HCEC 1CT (cell line): ENCODE results near the gene DNAH14.
A peak's percentile ranks its signal among the peaks of the same experiment; 100 is the strongest.
"Not testable (repeated sequence)": the region's sequence is repeated elsewhere in the genome, so short reads cannot be mapped to it uniquely, and the experiment has no call there.

Experiments
- DNase-seq: peaks from one replicate; pipeline ENCODE4 v3.0.0-alpha.2; 2017

The DNAH14 gene

DNA sequence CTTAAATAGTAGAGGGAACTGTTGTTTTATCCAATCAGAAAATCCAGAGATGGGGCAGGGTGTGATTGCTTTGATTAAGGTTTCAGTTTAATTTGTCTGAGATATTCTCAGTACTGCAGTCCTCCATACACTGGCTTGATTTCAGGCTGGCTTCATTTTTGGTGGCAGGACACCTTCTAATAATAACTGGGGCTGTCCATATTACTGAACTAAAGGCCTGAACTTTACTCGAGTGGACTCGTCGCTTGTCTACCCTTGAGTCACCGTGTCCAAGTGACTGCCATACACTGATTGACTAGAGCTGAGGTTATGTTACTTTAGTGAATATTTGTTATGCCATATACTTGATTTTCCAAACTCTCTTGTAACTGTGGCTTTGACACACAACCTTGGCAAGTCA, 228.8 kb downstream of the DNAH14 start:
- no peak for DNase-seq

DNA sequence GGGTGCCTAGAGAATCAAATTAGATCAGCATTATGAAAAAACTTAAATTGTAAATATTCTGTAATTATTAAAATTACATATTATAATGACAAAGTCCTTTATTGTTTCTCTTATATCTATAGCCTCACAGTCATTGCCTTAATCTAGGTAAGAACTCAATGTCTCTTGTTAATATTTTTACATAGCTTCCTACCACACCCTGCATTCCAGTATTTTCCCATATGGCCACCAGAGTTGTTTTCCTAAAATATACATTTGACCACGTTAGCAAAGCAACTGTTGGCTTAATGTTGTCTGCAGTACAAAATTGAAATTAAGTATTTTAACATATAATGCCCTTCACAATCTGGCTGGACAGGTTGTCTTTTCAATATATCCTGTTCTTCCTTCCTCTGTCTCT, 230.3 kb downstream of the DNAH14 start:
- no peak for DNase-seq

DNA sequence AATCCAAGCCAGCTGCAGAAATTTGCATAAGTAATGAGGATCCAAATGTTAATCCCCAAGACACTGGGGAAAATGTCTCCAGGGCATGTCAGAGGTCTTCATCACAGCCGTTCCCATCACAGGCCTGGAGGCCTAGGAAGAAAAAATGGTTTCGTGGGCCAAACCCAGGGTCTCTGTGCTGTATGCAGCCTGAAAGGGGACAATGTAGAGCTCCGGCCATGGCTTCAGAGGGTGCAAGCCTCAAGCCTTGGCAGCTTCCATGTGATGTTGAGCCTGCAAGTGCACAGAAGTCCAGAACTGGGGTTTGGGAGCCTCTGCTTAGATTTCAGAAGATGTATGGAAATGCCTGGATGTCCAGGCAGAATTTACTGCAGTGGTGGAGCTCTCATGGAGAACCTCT, 247.9 kb downstream of the DNAH14 start:
- DNase-seq = not testable (repeated sequence)

DNA sequence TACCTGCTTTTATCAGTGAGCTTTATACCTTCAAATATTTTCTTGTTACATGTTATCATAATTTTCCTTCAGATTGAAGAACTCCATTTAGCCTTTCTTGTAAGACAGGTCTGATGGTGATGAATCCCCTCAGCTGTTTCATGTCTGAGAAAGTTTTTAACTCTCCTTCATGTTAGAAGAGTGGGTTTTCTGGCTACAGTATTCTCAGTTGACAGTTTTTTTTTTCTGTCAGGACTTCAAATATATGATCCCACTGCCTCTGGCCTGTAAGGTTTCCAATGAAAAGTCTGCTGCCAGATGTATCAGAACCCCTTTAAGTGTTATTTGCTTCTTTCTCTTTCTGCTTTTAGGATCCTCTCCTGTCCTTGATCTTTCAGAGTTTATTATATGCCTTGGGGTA, 250.2 kb downstream of the DNAH14 start:
- DNase-seq = no peak

DNA sequence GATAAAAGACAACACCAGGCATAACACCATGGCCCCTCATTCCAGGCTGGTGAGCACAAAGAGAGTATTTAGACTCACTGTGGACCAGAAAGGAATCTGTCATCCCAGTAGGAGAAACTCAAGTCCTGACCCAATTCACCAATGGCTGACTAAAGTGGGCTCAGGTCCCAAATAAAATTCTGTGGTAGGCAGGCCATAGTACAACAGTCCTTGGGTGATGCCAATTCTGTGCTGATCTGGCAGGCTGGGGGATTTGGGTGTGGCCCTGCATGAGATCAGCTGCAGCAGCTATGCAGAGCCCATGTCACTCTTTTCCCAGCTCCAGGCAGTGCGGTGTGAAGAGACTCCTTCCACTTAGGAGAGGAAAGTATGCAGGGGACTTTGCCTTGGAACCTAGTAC, 253.2 kb downstream of the DNAH14 start:
- DNase-seq = no peak

DNA sequence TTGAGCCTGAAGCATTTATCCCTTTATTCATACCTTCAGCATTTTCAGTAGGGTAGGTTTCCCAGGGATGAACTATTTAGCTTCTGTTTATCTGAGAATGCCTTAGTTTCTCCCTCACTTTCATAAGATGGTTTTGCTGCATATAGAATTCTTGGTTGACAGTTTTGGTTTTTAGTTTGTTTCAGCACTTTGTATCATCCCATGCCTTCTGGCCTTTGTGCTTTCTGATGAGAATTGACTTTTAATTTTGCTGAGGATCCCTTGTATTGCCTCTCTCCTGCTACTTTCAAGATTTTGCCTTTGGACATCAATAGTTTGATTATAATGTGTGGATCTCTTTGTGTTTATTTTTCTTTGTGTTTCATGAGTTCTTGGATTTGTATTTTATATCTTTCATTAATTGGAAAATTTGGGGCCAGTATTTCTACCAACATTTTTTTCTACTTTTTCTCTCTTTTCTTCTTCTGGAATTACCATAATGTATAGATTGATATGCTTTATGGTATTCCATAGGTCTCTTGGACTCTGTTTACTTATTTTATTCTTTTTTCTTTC, 261.8 kb downstream of the DNAH14 start:
- no peak for DNase-seq

DNA sequence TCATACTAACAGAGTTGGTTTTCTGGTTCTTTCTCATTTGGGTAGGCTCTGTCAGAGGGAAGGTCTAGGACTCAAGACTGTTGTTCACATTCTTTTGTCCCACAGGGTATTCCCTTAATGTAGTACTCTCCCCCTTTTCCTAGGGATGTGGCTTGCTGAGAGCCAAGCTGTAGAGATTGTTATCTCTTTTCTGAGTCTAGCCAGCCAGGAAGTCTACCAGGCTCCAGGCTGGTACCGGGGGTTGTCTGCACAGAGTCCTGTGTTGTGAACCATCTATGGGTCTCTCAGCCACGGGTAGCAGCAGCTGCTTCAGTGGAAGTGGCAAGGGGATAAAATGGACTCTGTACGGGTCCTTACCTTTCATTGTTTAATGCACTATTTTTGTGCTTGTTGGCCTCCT, 272.0 kb downstream of the DNAH14 start:
- no peak for DNase-seq

DNA sequence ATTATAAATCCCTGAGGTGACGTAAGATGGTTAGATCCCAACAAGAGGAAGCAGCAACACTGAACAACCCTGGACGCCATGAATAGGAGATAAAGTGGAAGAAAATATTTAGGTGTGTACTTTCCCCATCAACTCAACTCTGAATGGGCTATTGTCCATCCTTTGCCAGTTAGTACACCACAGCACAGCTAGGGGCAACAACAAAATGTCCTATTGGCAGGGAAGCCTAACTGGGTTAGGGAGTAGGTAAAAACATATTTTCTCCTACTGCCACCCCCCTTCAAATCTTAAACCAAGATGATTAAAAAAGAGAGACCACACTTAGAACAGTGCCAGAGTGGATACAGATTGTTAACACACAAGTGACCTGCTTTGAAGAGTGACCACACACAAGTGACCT, 278.3 kb downstream of the DNAH14 start:
- DNase-seq = no peak

DNA sequence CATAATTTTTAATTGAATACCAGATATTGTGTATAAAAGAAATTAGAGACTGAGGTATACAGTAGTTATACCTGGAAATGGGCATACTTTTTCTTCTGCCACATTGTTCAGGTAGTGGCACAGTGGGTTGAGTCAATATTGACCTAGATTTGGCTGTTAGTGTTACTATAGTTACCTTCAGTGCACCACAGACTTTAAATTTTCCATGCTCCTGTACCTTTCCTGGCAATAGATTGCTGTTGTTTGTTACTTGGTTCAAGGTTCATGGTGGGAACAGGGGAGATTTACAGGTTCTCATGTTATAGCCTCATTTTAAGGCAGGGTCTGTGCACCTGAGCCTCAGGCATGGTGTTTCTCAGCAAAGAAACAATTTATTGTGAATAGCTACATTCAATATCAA, 279.7 kb downstream of the DNAH14 start:
- no peak for DNase-seq

DNA sequence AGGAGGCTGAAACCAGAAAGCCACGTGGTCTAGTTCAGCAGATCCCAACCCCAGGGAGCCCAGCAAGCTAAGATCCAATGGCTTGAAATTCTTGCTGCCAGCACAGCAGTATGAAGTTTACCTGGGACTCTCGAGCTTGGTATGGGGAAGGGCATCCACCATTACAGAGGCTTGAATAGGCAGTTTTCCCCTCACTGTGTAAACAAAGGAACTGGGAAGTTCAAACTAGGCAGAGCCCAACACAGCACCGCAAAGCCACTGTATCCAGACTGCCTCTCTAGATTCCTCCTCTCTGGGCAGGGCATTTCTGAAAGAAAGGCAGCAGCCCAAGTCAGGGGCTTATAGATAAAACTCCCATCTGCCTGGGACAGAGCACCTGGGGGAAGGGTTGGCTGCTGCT, 280.7 kb downstream of the DNAH14 start:
- not testable (repeated sequence) for DNase-seq

DNA sequence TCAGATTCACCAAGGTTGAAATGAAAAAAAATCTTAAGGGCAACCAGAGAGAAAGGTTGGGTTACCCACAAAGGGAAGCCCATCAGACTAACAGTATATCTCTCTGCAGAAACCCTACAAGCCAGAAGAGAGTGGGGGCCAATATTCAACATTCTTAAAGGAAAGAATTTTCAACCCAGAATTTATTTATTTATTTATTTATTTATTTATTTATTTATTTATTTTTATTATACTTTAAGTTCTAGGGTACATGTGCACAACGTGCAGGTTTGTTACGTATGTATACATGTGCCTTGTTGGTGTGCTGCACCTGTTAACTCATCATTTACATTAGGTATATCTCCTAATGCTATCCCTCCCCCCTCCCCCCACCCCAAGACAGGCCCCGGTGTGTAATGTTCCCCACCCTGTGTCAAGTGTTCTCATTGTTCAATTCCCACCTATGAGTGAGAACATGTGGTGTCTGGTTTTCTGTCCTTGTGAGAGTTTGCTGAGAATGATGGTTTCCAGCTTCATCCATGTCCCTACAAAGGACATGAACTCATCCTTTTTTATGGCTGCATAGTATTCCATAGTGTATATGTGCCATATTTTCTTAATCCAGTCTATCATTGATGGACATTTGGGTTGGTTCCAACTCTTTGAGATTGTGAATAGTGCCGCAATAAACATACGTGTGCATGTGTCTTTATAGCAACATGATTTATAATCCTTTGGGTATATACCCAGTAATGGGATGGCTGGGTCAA, 282.4 kb downstream of the DNAH14 start:
- not testable (repeated sequence) for DNase-seq

DNA sequence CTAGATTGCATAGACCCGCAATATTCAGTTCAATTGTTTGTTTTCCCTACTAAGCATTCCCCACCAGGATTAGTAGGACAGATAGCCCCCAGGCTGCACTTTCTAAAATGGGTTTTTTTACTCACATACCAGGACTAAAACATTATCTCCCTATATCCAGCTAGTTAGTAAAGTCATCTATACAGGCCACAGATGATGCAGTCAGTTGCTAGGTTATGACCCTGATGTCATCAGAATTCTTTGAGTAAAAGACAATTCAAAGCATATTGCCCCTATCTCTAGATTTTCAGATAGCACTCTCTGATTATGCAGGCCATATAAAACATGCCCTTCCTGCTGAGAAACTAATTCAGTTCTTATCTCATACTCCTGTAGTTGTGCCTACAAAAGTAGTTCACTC, 294.8 kb downstream of the DNAH14 start:
- no peak for DNase-seq

DNA sequence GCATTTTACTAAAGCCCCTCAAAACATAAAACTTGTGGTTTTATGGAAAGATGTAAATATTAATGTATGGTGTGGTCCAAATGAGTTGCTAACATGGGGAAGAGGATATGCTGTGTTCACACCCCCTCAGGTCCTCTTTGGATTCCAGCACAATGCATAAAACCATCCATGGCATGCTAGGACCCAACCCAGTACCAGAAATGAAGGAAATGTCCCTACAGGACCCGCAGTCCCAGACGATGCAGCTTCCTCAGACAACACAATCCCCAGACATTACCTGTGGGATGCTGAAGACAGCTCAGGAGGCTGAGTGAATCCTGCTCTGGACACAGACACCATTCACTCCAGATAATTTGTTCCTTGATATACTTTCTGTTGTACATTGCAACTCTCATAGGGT, 296.2 kb downstream of the DNAH14 start:
- DNase-seq = no peak

DNA sequence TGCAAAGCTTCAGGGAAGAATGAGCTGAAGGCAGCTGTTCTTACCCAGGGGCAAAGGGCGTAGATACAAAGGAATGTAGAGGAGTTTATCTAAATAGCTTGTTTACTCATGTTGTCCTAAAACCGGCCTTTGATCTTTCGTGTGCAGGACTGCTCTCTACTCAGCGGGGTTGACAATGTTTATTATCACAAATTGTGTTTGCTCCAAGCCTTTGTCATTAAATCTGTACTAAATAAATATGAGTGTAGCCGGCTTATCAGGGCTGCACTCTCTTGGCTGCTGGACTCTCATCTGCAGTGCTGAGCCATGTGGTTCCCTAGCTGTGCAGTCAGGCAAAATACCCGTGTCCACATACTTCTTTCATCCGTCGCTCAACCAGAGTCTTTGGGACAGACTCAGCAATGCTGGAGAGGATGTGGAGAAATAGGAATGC, 299.4 kb downstream of the DNAH14 start:
- DNase-seq = no peak

DNA sequence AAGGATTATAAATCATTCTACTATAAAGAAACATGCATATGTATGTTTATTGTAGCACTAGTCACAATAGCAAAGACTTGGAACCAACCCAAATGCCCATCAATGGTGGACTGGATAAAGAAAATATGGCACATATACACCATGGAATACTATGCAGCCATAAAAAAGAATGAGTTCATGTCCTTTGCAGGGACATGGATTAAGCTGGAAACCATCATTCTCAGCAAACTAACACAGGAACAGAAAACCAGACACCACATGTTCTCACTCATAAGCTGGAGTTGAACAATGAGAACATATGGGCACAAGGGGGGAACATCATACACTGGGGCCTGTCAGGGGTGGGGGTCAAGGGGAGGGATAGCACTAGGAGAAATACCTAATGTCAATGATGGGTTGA, 300.0 kb downstream of the DNAH14 start:
- DNase-seq = not testable (repeated sequence)

DNA sequence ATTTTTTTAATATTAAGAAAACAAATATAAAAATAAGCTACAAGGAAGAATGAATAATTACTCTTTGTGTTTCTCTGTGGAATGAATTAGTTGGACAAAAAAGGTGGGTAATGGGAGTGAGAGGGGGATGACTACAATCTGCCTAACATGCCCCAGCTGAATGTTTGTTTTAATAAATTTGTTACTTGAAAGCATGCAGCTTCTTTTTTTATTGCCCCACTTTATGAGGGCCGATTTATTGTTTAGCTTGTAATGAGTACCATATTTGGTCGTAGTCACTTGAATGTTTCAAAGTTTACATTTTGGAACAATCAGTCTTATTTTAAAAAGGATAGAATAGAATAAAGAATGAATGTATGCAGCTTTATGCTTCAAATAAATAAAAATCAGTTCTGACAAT, 301.0 kb downstream of the DNAH14 start:
- no peak for DNase-seq

DNA sequence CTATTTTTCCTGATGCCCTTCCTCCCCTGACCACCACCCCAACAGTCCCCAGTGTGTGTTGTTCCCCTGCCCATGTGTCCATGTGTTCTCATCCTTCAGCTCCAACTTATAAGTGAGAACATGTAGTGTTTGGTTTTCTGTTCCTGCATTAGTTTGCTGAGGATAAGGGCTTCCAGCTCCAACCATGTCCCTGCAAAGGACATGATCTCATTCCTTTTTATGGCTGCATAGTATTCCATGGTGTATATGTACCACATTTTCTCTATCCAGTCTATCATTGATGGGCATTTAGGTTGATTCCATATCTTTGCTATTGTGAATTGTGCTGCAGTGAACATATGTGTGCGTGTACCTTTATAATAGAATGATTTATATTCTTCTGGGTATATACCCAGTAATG, 303.5 kb downstream of the DNAH14 start:
- not testable (repeated sequence) for DNase-seq

DNA sequence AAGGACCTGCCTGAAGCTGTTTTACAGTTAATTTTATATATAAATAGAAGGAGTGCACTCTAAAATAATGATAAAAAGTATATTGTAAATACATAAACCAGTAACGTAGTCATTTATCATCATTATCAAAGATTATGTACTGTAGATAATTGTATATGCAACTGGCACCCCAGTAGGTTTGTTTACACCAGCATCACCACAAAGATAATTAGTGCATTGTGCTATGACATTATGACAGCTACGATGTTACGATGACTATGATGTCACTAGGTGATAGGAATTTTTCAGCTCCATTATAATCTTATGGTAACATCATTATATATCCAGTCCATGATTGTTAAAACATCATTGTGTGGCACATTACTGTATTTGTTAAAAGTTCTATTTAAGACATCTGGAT, 313.1 kb downstream of the DNAH14 start:
- no peak for DNase-seq

DNA sequence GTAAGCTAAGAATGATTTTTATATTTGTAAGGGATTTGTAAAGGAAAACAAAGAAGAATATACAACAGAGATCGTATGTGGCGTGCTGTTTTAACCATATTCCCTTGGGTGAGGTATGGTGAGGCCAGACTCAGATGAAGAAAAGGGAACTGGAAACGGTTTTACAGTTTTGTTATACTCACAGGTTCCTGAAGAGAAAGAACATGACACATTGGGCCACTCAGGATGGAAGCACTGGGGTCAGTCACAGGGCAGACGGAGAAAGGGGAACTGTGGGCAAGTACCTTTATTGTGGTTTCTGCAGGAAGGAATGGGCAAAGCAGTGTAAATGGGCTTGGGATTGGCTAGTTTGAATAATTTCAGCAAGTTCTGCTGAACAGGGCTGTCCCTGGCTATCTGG, 321.0 kb downstream of the DNAH14 start:
- no peak for DNase-seq

DNA sequence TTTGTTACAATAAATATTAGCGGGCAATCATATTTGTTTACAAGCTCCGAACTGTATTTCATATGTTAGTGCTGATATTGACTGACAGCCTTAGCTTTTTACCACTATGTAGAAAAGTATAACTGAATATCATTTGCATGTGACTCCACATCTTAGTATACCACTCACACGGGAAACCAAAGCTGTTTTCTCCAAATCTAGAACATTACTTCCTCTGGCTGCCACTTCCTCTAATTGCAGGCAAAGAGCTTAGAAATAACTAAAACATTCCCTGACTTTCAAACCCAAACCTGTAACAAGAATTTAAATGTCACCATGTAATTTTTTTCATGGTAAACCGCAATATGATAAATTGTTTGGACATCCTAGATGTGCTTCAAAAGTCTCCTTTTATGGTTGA, 323.7 kb downstream of the DNAH14 start:
- peak; percentile 34 for DNase-seq

DNA sequence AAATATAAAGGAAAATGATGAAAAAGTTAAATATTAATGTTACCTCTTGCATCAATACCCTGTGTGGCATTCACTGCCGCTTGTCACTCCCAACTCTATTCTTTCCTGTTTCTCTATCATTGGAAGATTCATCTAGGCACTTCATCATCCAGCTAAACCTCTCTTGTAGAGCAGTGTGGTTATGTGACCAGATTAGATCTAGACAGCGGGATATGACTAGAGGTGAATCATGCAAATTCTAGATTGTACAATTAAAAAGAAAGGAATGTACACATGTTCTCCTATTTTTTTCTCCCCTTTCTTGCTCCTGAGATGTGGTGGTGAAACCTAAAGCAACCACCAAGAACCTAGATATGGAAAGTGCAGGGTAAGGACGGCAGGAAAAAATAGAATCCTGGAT, 324.3 kb downstream of the DNAH14 start:
- peak; percentile 92 for DNase-seq

DNA sequence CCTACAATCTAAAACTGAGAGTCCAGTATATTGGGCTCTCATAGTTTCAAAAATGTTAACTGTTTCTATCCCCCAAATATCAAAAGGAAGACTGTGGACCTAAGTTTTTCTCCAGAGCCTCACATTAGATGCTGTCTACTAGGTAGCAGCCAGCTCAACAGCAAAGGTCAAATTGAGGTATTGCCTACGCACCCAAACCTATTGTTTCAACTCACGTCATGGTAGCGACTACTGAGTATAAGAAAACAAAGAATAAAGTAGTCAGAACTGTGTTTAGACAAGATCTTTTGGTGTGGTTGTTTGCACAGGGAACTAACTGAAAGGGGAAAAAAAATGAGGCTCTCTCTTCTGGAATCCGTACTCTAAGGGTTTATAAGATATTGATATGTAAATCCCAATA, 325.2 kb downstream of the DNAH14 start:
- DNase-seq = no peak

DNA sequence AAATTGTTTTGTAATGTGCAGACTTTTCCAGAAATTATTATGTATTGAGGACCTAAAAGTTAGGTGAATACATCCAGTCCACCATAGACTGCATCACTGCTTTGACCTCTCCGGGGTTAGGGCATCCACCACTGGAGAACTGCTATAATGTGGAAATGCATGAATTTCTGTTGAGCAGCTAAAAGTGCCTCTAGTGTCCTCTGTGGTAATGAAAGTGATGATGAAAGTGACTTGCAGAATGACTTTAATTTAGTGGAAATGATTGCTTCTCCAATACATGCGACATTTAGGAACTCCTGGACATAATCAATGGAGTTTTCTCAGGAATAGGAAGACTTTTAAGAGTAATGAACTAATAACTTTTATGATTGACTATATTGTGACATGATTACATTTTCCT, 327.6 kb downstream of the DNAH14 start:
- DNase-seq = no peak

DNA sequence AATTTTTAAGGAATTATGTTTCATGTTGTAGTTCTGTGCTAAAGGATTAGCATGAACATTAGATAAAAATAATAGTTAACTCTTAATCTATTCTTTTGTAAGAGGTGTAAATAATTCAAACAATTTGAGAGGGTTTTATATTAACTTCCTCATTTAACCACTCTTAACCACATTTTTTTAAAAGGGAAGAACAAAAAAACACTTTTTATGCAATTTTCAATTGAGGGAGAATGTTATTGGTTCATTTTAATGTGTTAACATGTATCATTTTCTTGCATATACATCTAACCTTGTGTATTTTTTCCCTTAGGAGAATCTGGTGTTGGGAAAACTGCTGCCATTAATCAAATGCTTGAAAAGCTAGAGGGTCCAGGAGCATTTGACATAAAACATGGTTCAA, 329.3 kb downstream of the DNAH14 start:
- no peak for DNase-seq

DNA sequence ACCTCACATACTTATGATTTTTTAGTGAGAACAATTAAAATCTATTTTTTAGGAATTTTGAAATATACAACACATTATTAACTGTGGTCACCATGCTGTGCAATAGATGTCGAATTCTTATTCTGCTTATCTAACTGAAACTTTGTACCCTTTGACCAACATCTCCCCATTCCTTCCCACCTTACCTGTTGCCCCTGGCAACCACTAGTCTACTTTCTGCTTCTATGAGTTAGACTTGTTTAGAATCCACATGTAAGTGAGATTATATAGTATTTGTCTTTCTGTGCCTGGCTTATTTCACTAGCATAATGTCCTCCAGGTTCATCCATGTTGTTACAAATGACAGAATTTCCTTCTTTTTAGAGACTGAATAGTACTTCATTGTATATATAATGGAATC, 330.1 kb downstream of the DNAH14 start:
- no peak for DNase-seq
